Measurements from ENCODE around the gene CMTM8. TPM values are rescaled to one million over a fixed set of nuclear protein-coding genes. Genes with fewer than 3 reads are reported as not detected.

Gene CMTM8
- total and polyA plus RNA-seq, 4 donors: 15.2 to 24.5 (median 16.8) TPM

GRCh38 chr3:32284443-32285212 is 46.1 kb downstream of the CMTM8 start:
- peaks cover 0 to 20% (median 3%) of the 10 kb centered on the region in 5 donors for H3K4me1 ChIP-seq (ENCODE audit: control insufficient read depth in 5 of 5, insufficient read depth in 5 of 5, low read length in 5 of 5)
- TF ChIP-seq CTCF (IDR thresholded peaks at IDR 0.05; ENCODE audit: control extremely low read depth, extremely low read depth): no peak
- DNase-seq (no peak), ATAC-seq (ENCODE audit: insufficient read depth, low FRiP score) (no peak)
- H3K9me3 ChIP-seq (ENCODE audit: control insufficient read depth in 4 of 4, insufficient read depth in 3 of 4, low read length in 3 of 4): no peaks in the 10 kb centered on the region
- no peaks in the 10 kb centered on the region for H3K36me3 ChIP-seq (ENCODE audit: control insufficient read depth in 4 of 4, insufficient read depth in 4 of 4, low read length in 4 of 4)
- no peak overlapping the region for H3K9ac ChIP-seq (ENCODE audit: insufficient read depth in 1 of 2, low read length in 2 of 2)
- peak overlapping the region in 1 of 2 donors; percentile 15 for H3K27ac ChIP-seq (ENCODE audit: low read depth in 1 of 2, low read length in 1 of 2)
- WGBS, 2 donors: 61 to 75% methylated on average over 6 of the region's 6 CpGs
- no peak overlapping the region for H3K4me3 ChIP-seq
- H3K27me3 ChIP-seq (ENCODE audit: control insufficient read depth in 3 of 3, insufficient read depth in 3 of 3, low read length in 2 of 3): no peaks in the 10 kb centered on the region

GRCh38 chr3:32285891-32286290 is 47.4 kb downstream of the CMTM8 start:
- H3K27ac ChIP-seq (ENCODE audit: low read depth in 1 of 2, low read length in 1 of 2): no peak overlapping the region
- H3K4me3 ChIP-seq: no peak overlapping the region
- WGBS, 2 donors: 41 to 52% methylated on average over 8 of the region's 8 CpGs
- no peaks in the 10 kb centered on the region for H3K27me3 ChIP-seq (ENCODE audit: control insufficient read depth in 3 of 3, insufficient read depth in 3 of 3, low read length in 2 of 3)
- no peak overlapping the region for H3K9ac ChIP-seq (ENCODE audit: insufficient read depth in 1 of 2, low read length in 2 of 2)
- H3K4me1 ChIP-seq (ENCODE audit: control insufficient read depth in 5 of 5, insufficient read depth in 5 of 5, low read length in 5 of 5): peaks cover 0 to 20% (median 3%) of the 10 kb centered on the region in 5 donors
- DNase-seq (peak; percentile 37 to 64 (median 56)), ATAC-seq (ENCODE audit: insufficient read depth, low FRiP score) (no peak)
- no peaks in the 10 kb centered on the region for H3K9me3 ChIP-seq (ENCODE audit: control insufficient read depth in 4 of 4, insufficient read depth in 3 of 4, low read length in 3 of 4)
- no peak for TF ChIP-seq CTCF (IDR thresholded peaks at IDR 0.05; ENCODE audit: control extremely low read depth, extremely low read depth)
- no peaks in the 10 kb centered on the region for H3K36me3 ChIP-seq (ENCODE audit: control insufficient read depth in 4 of 4, insufficient read depth in 4 of 4, low read length in 4 of 4)

GRCh38 chr3:32288819-32289218 is 50.3 kb downstream of the CMTM8 start:
- H3K9me3 ChIP-seq (ENCODE audit: control insufficient read depth in 4 of 4, insufficient read depth in 3 of 4, low read length in 3 of 4): no peaks in the 10 kb centered on the region
- peaks cover 0 to 1% (median 0%) of the 10 kb centered on the region in 4 donors for H3K36me3 ChIP-seq (ENCODE audit: control insufficient read depth in 4 of 4, insufficient read depth in 4 of 4, low read length in 4 of 4)
- no peak overlapping the region for H3K27ac ChIP-seq (ENCODE audit: low read depth in 1 of 2, low read length in 1 of 2)
- no peak overlapping the region for H3K4me3 ChIP-seq
- WGBS, 2 donors: 63 to 65% methylated on average over 5 of the region's 5 CpGs
- peaks cover 0 to 9% (median 0%) of the 10 kb centered on the region in 5 donors for H3K4me1 ChIP-seq (ENCODE audit: control insufficient read depth in 5 of 5, insufficient read depth in 5 of 5, low read length in 5 of 5)
- TF ChIP-seq CTCF (IDR thresholded peaks at IDR 0.05; ENCODE audit: control extremely low read depth, extremely low read depth): no peak
- H3K9ac ChIP-seq (ENCODE audit: insufficient read depth in 1 of 2, low read length in 2 of 2): no peak overlapping the region
- no peaks in the 10 kb centered on the region for H3K27me3 ChIP-seq (ENCODE audit: control insufficient read depth in 3 of 3, insufficient read depth in 3 of 3, low read length in 2 of 3)
- ATAC-seq (ENCODE audit: insufficient read depth, low FRiP score) (no peak), DNase-seq (no peak)

Measured in lung (tissue), 12 donors.